NCI-H2107 (cell line): ENCODE measurements around the gene ERG.

Source experiments
- DNase-seq: peaks from one replicate; lab custom pipeline; 2025; lab: John Stamatoyannopoulos, UW

ERG gene

GRCh38 chr21:38472412-38473108, 25.7 kb downstream of the ERG start:
- DNase-seq: no peak

- no peak for DNase-seq
Observed at GRCh38 chr21:38471766-38472165, 26.5 kb downstream of the ERG start.

- DNase-seq: no peak
Observed at GRCh38 chr21:38470755-38471154, 27.5 kb downstream of the ERG start.

- DNase-seq: no peak
Observed at GRCh38 chr21:38469642-38470041, 28.6 kb downstream of the ERG start.

- no peak for DNase-seq
Observed at GRCh38 chr21:38468989-38469388, 29.3 kb downstream of the ERG start.

- no peak for DNase-seq
Observed at GRCh38 chr21:38467911-38468310, 30.4 kb downstream of the ERG start.

- DNase-seq: no peak
Observed at GRCh38 chr21:38467374-38467773, 30.9 kb downstream of the ERG start.

GRCh38 chr21:38460171-38460742, 38.0 kb downstream of the ERG start:
- no peak for DNase-seq

GRCh38 chr21:38459490-38459889, 38.8 kb downstream of the ERG start:
- no peak for DNase-seq

GRCh38 chr21:38455403-38455802, 42.9 kb downstream of the ERG start:
- DNase-seq: no peak

GRCh38 chr21:38454702-38455101, 43.6 kb downstream of the ERG start:
- no peak for DNase-seq

- no peak for DNase-seq
Observed at GRCh38 chr21:38454161-38454560, 44.1 kb downstream of the ERG start.

- no peak for DNase-seq
Observed at GRCh38 chr21:38448671-38449385, 49.4 kb downstream of the ERG start.

GRCh38 chr21:38447611-38448010, 50.7 kb downstream of the ERG start:
- no peak for DNase-seq

- DNase-seq: no peak
Observed at GRCh38 chr21:38444691-38445090, 53.6 kb downstream of the ERG start.

- DNase-seq: no peak
Observed at GRCh38 chr21:38443110-38443509, 55.2 kb downstream of the ERG start.

GRCh38 chr21:38441153-38441552, 57.1 kb downstream of the ERG start:
- DNase-seq: no peak

GRCh38 chr21:38440746-38441145, 57.5 kb downstream of the ERG start:
- DNase-seq: no peak

- no peak for DNase-seq
Observed at GRCh38 chr21:38439957-38440356, 58.3 kb downstream of the ERG start.

GRCh38 chr21:38439426-38439825, 58.9 kb downstream of the ERG start:
- no peak for DNase-seq

- no peak for DNase-seq
Observed at GRCh38 chr21:38438462-38438893, 59.8 kb downstream of the ERG start.

- no peak for DNase-seq
Observed at GRCh38 chr21:38436341-38436740, 61.9 kb downstream of the ERG start.

GRCh38 chr21:38434913-38435533, 63.3 kb downstream of the ERG start:
- DNase-seq: no peak
